Fibroblast of gingiva (primary cell): ENCODE data around the gene OR4X1.
"Not testable (repeated sequence)": the region's sequence is repeated elsewhere in the genome, so short reads cannot be mapped to it uniquely, and the experiment has no call there.

Experiments
- DNase-seq: peaks from one replicate; pipeline ENCODE4 v3.0.0-alpha.2; 2011; ENCODE audit warnings: low read depth

The OR4X1 gene

GRCh38 chr11:48263423-48263911 is at the start of gene OR4X1:
TSS of gene OR4X1 (plus strand) at chr11:48263861. CDS start at chr11:48263861, 0 bp downstream.
- DNase-seq = no peak

- no peak for DNase-seq
These were observed 47.2 kb upstream of the OR4X1 start, which contains the start of gene OR4B1 for GRCh38 chr11:48216510-48216909. TSS of gene OR4B1 (plus strand) at chr11:48216810. CDS start at chr11:48216810, 0 bp downstream.

- DNase-seq = no peak
These were observed 34.9 kb upstream of the OR4X1 start for GRCh38 chr11:48228761-48229160.

GRCh38 chr11:48230057-48230456 is 33.6 kb upstream of the OR4X1 start:
- DNase-seq = not testable (repeated sequence)

GRCh38 chr11:48237727-48238126 is 25.9 kb upstream of the OR4X1 start:
- no peak for DNase-seq

- no peak for DNase-seq
These were observed 21.2 kb upstream of the OR4X1 start for GRCh38 chr11:48242501-48242900.

- DNase-seq = no peak
These were observed 18.9 kb upstream of the OR4X1 start, which contains the start of gene OR4X2 for GRCh38 chr11:48244804-48245203. TSS of gene OR4X2 (plus strand) at chr11:48245104. CDS start at chr11:48245104, 0 bp downstream.

GRCh38 chr11:48248902-48249301 is 14.8 kb upstream of the OR4X1 start:
- no peak for DNase-seq

GRCh38 chr11:48261600-48261999 is 2.1 kb upstream of the OR4X1 start:
- DNase-seq = no peak

- DNase-seq = no peak
These were observed 7.0 kb downstream of the OR4X1 start for GRCh38 chr11:48270621-48271020.

- DNase-seq = no peak
These were observed 8.9 kb downstream of the OR4X1 start for GRCh38 chr11:48272606-48273005.

- no peak for DNase-seq
These were observed 42.3 kb downstream of the OR4X1 start, which contains the start of gene OR4S1 for GRCh38 chr11:48305923-48306322. TSS of gene OR4S1 (plus strand) at chr11:48306223. CDS start at chr11:48306223, 0 bp downstream.

- no peak for DNase-seq
These were observed 44.2 kb downstream of the OR4X1 start for GRCh38 chr11:48307760-48308386.

- DNase-seq = not testable (repeated sequence)
These were observed 49.9 kb downstream of the OR4X1 start for GRCh38 chr11:48313590-48313989.
